Measurements from ENCODE around the gene DMRTC1B. TPM values are rescaled to one million over a fixed set of nuclear protein-coding genes. Genes with fewer than 3 reads are reported as not detected.

DMRTC1B gene
- total and polyA plus RNA-seq, 12 donors = 0.28 to 2.3 (median 0.74) TPM; not detected in 4

Small RNA genes lying within 50 kb of the gene (small RNA-seq; reads per million reads assigned to genes)
- gene RNU1-112P = 0 reads per million in 2 donors

Other genes starting within 250 kb of the DMRTC1B start
- 10 to 100 TPM; 32.1 to 62.8 (median 45.7) TPM for gene HDAC8, start 204.0 kb upstream of the DMRTC1B start, total RNA-seq
- gene HDAC8, start 204.0 kb upstream of the DMRTC1B start, polyA plus RNA-seq = 100 to 1,000 TPM in 2 of 3 donors, 10 to 100 TPM in 1; 59.3 to 232 (median 111) TPM
- gene PHKA1, start 62.6 kb upstream of the DMRTC1B start, total RNA-seq = 10 to 100 TPM; 18.5 to 46.4 (median 40.5) TPM
- gene PHKA1, start 62.6 kb upstream of the DMRTC1B start, polyA plus RNA-seq = 10 to 100 TPM; 11.8 to 22.6 (median 11.9) TPM
- not detected for gene FAM236B, start 5.8 kb downstream of the DMRTC1B start, total RNA-seq
- not detected for gene FAM236B, start 5.8 kb downstream of the DMRTC1B start, polyA plus RNA-seq
- not detected for gene FAM236D, start 31.3 kb downstream of the DMRTC1B start, total RNA-seq
- gene FAM236D, start 31.3 kb downstream of the DMRTC1B start, polyA plus RNA-seq = not detected
- not detected for gene FAM236C, start 135.7 kb downstream of the DMRTC1B start, total RNA-seq
- not detected for gene FAM236C, start 135.7 kb downstream of the DMRTC1B start, polyA plus RNA-seq
- not detected for gene FAM236A, start 161.3 kb downstream of the DMRTC1B start, total RNA-seq
- not detected for gene FAM236A, start 161.3 kb downstream of the DMRTC1B start, polyA plus RNA-seq
- 1 to 10 TPM in 1 of 9 donors, under 1 TPM in 5, not detected in 3; 0.11 to 1.3 (median 0.32) TPM for gene DMRTC1, start 166.9 kb downstream of the DMRTC1B start, total RNA-seq
- under 1 TPM in 2 of 3 donors, not detected in 1; 0.03 to 0.46 TPM for gene DMRTC1, start 166.9 kb downstream of the DMRTC1B start, polyA plus RNA-seq
- 1 to 10 TPM in 1 of 9 donors, under 1 TPM in 2, not detected in 6; 0.11 to 1.8 (median 0.41) TPM for gene PABPC1L2B, start 226.0 kb downstream of the DMRTC1B start, total RNA-seq
- under 1 TPM; 0.03 to 0.42 (median 0.32) TPM for gene PABPC1L2B, start 226.0 kb downstream of the DMRTC1B start, polyA plus RNA-seq